ENCODE results near the gene IL1R1. TPM values are rescaled to one million over a fixed set of nuclear protein-coding genes. Genes with fewer than 3 reads are reported as not detected.
"Not testable (repeated sequence)": the region's sequence is repeated elsewhere in the genome, so short reads cannot be mapped to it uniquely, and the experiment has no call there.

Gene IL1R1
- total RNA-seq, 1 donor from 2014 or later, result 24.7 TPM

DNA sequence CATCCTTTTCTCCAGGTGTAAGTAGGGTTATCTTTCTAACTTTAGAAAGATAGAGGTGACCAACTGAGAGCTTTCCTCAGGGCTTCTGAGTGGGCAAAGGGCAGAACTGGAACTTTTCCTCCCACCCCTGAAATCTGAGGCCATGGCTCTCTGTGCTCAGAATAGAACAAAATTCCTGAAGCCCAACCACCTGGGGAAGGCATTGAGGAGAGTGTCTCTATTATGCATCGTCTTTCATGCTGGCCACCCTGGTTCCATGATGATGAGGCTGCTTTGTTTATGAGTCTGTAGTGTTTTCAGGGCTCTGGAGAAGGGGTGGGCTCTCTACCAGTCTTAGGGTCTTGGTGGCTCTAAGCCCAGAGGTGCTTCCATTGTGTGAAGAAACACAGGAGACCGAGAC lies 30.7 kb upstream of the IL1R1 start:
- DNase-seq, result no peak

DNA sequence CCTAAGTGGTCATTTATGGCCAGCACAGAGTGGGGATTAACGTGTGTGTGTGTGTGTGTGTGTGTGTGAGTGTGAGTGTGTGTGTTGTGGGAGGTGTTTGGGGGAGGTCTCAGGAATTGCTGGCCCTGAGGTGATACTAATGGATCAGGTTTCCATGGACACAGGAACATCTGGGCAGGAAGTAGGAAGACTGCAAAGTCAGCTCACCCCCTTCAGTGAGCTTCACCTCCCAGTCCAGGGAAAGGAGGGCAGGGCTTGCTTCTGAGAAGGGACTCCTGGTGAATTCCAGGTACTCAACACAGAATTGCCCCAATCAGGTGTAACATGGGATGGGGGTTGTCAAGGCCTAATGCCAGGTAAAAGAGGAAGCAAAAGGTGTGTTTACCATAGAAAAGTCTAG lies 30.3 kb upstream of the IL1R1 start:
- DNase-seq, result no peak

DNA sequence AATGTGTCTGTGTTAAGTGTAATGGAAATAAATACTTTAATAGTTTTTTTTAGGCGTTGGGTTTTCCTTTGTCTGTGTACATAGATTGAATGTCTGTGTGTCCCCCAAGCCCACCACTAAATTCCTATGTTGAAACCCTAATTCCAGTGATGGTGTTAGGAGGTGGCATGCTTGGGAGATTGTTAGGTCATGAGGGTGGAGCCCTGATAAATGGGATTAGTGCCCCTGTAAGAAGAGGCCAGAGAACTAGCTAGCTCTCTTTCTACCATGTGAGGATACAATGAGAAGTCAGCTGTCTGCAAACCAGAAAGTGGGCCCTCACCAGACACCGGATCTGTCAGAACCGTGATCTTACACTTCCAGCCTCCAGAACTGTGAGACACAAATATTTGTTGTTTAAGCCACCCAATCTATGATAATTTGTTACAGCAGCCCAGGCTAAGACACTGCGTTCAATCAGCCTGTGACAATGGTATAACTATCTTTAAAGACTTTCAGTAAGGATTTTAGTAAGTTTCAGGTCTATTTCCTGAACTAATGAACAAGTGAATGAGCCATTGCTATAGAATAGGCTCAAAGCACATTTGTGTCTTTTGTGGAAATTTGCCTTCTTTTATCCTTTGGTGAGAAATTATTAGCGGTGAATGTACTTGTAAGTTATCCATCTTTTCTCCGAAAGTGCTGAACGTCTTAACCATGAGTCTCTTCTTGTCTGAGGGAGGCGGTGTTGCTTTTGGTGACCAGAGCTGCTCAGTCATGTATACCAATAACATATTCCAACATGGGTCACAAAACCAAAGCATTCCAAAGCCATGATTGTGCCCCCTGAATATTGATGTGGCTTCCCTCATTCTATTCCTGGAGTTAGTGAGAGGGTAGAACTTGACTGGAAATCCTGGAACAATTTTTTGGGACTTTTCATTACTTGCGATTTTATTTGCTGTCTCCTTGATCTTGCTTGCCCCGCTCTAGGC lies 29.6 kb upstream of the IL1R1 start:
- no peak for DNase-seq

DNA sequence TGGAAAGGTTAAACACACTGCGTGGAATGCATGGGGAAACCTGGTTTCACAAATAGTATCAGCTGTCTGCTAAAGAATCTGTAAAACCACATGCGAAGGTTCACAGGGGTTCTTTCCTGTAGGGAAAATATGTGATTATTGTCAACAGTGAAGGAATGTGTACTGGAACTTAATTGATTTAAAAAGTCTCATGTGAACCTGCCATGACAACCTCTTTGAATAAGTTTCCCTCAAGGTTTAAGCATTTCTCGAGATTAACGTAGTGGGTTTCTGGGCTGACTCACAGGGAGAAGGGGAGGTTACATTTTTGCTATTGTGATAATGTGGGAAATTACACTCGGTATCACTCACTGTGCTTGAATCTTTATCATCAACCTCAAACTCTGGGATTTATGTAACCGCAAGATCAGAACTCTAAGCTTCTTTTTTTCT lies 28.2 kb upstream of the IL1R1 start:
- DNase-seq, result peak; percentile 58

DNA sequence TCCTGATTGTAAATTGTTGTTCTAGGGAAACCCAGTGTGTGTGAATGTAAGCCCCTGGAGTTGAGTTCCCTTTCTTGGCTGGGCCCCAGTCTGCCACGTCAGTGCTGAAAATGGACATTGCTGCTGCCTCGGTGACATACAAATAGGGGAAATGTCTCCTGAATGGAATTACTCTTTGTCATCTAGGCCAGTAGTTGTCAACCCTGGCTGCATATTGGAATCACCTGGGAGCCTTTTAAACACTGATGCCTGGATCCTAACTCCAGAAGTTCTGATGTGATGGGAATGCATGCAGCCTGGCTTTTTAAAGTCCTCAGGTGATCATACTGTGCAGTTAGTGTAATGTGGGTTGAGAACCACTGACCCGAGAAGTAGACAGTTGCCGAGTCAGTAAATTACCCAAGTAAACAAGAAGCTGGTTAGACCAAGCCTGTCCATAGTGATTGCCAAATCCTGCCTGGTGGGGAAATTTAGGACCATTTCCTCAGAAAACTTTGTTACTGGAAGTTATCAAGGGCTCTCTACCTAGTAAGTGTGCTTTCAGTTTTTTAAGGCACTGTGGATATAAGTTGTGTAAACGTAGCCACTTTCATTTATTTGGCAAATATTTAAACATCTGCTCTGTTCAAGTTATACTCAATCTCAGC lies 27.6 kb upstream of the IL1R1 start:
- DNase-seq, result peak; percentile 18

DNA sequence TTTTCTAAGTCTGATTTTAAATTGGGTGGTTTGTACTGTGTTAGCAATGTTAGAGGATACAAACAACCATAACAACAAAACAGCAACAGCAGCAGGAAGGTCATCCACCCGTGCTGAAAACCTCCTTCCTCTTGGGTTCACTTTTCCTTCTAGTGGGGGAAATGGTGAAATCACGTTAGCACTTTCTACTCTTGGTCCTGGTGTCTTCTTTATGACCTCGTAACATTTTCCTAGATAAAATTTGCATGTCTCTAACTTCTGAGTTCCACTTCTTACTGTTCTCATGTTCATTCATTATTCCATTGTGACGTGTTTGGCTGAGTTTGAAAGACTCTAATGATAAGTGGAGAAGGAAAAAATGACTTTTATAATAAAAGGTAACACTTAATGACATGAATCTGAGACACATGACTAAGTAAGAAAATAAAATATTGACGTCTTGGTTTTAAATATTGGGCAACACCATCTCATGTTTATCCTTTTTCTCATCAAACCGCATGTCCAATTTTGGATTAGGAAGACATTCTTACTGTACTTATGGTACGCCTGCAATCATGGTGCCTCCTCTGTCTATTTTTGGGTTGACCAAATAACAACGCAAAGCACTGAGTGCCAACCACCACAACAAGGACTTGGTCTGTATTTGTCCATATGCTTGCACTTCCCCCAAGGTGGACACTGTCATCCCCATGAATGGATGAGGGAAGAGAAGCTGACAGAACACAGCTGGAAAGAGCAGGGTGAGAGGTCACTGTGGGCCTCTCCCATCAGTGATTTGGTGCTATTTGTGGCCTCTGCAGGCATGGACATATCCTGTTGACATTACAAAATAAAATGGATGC lies 25.7 kb upstream of the IL1R1 start:
- DNase-seq, result no peak

DNA sequence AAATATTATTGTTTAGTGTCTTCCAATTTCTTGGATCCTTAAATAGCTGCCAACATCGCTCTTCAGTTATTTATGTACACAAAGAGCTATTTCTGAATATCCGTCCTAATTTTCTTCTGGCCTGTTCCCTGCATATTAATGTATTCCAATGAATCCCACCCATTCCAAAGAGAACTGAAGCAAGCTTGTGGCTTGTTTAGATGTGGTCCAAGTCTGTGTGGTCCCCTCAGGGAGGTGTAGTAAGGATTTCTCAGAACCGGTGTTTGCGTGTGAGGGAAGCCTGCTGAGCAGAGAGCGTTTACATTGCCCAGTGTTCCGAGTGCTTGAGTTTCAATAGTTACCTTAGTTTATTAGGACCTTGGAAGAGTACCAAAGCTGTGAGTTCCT lies 25.1 kb upstream of the IL1R1 start:
- DNase-seq, result no peak

DNA sequence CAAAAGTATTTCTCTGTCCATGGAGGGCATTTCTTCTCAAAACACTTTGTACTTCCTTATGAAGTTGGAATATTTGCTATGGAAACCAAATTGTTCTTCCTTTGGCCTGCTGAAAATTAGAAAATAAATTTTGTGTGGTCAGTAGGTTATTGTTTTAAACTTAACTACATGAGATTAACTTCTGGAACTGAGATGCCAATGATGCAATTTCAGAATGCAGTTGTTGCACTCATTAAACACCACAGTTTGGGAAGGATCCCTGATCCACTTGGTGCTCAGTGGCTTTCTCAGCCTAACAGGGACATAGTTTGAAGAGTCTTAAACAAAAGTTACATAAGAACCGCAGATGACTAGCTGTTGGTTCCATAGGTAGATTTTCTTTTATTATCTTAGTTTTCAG lies 23.3 kb upstream of the IL1R1 start:
- no peak for DNase-seq

DNA sequence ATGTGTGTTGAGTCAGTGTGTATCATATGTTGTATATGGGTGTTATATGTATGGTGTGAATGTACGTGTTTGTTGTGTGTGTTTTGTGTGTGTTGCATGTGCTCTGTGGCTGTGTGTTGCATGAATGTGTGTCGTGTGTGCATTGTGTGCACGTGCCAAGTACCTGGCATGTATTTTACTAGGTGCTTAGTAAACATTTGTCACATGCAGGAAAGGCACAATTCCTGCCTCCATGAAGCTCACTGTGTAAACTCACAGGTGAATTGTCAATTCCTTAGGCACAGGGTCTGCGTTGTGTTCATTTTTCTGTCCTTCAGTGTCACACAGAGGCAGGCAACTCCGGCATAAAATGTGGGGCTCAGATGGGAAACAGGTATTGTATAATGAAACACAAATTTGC lies 22.3 kb upstream of the IL1R1 start:
- no peak for DNase-seq

DNA sequence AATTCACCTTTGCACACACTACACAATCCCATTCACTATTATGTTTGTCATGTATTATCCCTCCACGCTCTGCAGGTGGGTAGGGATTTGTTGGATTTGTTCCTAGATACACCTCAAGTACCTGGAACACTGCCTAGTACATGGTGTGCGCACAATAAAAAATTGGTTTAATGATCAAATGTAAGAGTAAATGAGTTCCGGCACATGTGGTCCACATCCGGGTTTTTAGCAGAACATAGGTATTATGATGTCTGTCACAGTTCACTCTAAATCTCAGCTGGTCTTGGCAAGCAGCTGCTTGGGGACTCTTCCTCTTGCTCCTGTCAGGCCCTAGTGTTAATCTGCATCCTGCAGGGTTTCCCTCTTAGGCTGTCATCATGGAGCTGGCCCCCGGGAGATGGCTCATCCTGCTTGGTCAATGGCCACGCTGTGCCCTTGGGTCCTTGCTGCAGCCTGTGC lies 21.8 kb upstream of the IL1R1 start:
- DNase-seq, result no peak

DNA sequence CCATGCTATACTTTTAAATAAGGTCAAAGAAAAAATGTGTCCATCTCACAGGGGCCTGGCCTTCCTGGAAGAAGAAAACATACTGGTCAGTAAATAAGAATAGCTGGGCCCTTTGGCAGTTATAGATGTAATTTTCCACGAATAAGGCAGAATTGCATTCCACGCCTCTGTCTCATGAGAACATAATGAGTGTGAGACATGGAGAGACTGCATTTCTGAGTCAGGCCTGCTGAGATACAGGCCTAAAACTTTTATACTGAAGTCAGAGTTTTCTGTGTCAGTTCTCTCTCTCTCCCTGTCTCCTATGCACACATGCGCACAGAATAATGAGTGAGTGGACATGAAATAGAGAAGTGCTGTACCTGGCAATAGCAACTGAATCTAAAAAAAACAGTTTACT lies 20.4 kb upstream of the IL1R1 start:
- DNase-seq, result no peak

DNA sequence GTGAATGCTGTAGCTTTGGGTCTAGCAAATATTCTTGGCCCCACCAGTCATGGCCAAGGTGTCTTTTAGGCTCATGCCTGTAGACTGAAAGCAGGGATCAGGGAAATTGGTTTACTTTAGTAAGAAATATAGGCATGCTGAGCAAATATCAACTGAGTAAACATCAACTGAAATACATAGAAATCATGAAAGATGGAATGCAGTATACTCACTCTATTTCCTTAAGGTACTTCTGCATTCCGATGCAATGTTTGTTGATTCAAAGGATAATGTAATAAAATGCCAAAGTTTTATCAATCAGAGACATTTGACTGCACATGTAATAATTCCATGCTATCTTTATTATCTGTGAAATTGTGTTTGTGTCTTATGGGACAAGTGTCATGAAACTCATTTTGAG lies 19.6 kb upstream of the IL1R1 start:
- DNase-seq, result no peak

DNA sequence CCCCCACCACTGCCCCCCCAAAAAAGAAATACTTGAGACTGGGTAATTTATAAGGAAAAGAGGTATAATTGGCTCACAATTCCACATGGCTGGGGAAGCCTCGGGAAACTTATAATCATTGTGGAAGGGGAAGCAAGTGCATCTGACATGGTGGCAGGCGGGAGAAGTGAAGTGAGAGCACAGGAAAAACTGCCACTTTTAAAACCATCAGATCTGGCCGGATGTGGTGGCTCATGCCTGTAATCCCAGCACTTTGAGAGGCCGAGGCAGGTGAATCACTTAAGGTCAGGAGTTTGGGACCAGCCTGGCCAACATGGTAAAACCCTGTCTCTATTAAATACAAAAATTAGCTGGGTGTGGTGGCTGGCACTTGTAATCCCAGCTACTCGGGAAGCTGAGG lies 18.1 kb upstream of the IL1R1 start:
- DNase-seq, result not testable (repeated sequence)

DNA sequence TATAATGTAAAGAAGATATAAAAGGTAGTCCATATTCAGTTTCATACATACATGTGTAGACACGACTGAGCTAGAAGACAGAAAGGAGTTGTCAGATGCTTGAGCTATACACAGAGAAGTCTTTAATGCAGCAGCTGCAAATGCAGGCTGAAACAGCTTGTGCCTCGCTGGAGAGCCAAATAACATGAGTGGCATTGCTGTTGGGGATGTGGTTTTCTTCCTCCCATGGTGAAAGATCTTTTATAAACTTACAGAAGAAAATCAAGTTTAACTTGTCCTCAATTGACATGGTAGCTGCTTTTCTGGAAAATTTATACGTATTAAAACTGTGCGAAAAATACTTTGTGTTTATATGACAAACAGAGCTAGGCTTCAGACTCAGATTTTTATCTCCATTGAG lies 16.4 kb upstream of the IL1R1 start:
- DNase-seq, result no peak

DNA sequence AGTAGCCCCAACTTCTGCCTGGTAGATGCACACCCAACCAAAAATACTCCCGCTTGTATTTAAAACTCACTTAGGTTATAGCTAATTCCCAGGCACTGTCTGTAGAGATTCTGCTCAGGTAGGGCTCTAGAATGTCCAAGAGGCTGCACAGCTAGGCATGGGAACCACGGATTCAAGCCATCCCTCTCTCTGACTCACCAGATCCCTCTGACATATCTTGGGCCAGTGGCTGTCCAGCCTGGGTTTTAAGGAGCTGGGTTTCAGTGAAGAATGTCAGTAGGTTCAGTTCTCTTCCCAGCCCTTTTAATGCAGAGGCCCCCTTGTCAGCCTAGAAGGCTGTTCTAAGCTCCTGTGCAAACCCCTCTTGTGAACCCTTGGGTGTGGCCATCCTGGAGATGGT lies 15.9 kb upstream of the IL1R1 start:
- DNase-seq, result no peak

DNA sequence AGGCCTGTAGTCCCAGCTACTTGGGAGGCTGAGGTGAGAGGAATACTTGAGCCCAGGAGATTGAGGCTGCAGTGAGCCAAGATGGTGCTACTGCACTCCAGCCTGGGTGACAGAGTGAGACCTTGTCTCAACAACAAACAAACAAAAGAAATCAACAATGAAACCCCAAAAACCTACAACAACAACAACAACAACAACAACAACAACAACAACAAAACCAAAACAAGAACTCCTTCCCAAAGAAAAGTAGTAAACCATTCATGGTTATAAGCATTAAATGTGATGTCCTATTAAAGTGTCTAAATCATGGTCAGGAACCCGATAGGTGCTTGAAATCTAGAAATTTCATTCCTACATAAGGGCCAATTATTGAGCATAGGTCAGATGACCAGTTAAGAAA lies 13.5 kb upstream of the IL1R1 start:
- no peak for DNase-seq

DNA sequence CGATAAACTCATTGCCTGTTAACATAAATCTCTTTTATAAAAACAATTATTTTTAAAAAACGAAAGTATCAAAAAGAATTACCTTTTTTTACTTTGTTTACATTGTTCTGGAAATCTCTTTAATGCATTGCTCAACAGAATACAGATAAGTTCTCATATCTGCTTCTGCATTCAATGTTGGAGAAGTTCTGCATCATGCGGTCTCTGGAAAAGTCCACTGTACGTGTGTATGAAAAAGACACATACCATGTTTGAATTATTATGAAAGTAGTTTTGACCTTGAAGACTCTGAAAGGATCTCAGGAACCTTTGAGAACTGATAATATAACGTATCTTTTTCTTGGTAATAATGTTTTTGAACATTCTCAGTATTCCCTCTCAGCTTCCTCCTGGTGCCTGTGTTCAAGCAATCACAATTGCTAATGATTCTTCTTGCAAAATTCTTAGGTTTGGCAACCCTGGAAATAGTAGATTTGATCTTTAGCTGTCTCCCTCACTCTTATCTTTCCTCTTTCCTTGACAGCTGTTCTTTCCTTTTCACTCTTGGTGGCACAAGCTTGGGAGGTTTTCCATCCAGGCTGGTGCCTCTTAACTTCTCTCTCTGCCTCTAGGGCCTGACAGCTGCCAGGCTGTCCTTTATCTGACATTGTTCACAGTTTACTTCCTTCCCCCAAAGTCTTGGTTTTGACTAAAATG lies 12.4 kb upstream of the IL1R1 start:
- DNase-seq, result no peak

DNA sequence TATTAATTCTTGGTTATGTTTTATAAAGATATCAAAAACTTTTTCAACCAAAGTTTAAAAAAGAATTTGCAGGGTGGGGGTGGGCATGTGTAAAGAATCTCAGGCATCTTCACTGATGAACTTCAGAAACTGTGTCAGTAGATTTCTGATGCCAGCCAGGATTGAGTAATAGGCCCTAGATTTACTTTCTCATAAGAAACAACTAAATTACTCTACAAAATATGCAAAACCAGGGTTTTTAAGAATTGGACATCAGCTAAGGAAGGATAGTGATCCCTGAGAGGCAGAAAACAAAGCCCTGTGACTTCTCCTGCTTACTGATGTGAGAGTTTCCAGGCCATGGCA lies 11.9 kb upstream of the IL1R1 start:
- DNase-seq, result no peak

DNA sequence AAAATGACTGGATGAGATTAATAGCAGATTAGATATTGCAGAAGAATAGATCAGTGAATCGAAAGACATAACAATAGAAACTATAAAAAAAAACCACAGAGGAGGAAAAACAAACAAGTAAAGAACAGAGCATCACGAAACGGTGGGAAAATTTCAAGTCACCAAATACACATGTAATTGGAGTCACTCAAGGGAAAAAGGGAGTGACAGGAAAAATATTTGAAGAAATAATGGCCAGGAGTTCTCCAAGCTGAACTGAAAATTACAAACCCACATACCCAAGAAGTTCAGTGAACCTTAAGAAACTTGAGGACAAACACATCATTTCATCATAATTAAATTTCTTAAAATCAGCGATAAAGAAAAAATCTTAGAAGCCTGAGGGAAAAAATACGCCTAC lies 11.0 kb upstream of the IL1R1 start:
- no peak for DNase-seq

DNA sequence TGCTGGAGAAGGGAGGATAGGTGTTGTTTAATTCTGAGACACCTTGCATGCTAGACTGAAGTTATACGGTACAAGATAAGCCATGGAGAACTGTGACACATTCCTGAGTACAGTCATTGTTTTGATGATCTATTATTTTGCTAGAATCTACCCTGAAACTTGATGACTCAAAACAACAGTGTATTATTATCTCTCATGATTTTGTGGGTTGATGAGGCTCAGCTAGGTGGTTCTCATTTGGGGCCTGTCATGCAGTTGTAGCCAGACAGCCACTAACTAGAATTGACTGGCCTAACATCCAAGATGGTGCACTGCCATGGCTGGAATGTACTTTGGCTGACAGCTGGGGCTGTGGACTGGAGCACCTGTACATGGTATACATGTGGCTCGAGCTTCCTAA lies 5.4 kb upstream of the IL1R1 start:
- DNase-seq, result no peak

DNA sequence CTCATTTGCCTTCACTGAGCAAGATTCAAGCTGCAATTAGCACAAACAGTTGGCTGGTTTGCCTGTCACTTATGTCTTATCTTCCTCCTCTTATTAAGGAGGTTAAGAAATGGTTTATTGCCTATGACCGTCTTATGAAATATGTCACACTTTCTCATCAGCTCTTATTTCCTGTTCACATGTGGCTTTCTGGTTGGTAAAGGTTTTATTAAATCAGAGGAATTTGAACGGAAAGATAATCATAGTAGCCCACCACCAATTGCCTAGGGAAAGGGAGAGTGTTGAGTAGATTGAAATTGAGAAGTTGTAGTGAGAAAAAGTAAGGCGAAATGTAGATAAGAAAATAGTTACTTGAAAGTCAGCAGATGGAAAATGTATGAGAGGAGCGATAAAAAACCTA lies 4.2 kb upstream of the IL1R1 start:
- no peak for DNase-seq

DNA sequence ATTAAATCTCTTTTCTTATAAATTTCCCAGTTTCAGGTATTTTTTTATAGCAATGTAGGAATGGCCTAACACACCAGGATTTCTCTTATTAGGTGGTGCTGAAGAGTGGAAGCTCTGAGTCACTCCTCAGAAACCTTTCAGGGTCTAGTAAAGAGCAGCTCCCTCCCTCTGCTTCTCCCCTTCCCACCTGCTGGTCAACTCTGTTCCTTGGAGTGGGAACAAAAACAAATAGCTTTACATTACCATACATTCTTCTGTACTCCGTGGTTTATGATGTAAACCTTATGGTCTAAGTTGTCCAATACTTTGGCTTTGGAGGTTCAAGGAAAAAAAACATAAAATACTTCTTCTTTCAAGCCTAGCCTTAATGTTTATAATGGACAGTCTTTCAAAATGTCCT lies 2.7 kb upstream of the IL1R1 start:
- DNase-seq, result no peak

DNA sequence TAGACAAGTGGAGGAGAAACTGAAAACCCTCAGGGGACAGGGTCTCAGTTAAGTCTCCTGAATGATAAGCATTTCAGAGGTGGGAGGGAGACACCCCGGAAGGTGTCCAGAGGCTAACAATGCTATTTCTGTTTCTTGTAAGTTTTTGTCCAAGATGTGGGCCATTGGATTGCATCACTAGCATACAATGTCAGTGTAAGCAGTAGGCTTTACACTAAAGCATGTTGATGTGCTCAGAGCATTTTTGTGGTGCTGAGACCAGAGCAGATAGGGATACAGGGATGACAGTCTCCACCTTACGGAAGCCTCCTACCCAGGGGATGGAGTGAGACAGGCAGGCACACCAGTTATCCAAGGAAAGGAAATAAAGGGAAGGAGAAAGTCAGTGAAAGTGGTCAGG lies 2.2 kb upstream of the IL1R1 start:
- DNase-seq, result no peak

Data from dermis blood vessel endothelial cell (primary cell).